HepG2 (cell line): ENCODE data around the gene SYNC. TPM values are rescaled to one million over a fixed set of nuclear protein-coding genes. Genes with fewer than 3 reads are reported as not detected.
A peak's percentile ranks its signal among the peaks of the same experiment; 100 is the strongest.

Experiments
- BCL6 ChIP-seq: IDR thresholded peaks from 2 replicates; pipeline ENCODE4 v1.6.1; 2016; ENCODE audit warnings: missing genetic modification reagents, missing compliant biosample characterization
- BHLHE40 ChIP-seq: IDR thresholded peaks from 2 replicates; pipeline ENCODE4 v1.6.1; 2011; ENCODE audit warnings: low read length, improper control_type of control experiment
- BORCS8-MEF2B ChIP-seq: sonication (generic); formaldehyde crosslinking; IDR thresholded peaks from 2 replicates; pipeline ENCODE4 v1.8.0; 2022; ENCODE audit warnings: mild to moderate bottlenecking, missing genetic modification reagents
- GATA4 ChIP-seq: sonication (generic); IDR thresholded peaks from 2 replicates; pipeline ENCODE4 v1.6.1; 2016; ENCODE audit warnings: antibody characterized with exemption, low read depth, borderline replicate concordance
- HMGXB4 ChIP-seq, 2 experiments: sonication (generic) in 1 of 2; formaldehyde crosslinking in 1 of 2; IDR thresholded peaks; 2 replicates each; pipeline versions ENCODE4 v1.4.0 to v1.6.1; 2018 to 2020; ENCODE audit warnings: missing genetic modification reagents in 2 of 2, borderline replicate concordance in 1 of 2, low read depth in 1 of 2, mild to moderate bottlenecking in 1 of 2, missing biosample characterization in 1 of 2
- IKZF4 ChIP-seq: sonication (generic); formaldehyde crosslinking; IDR thresholded peaks from 2 replicates; pipeline ENCODE4 v1.5.1; 2020; ENCODE audit warnings: borderline replicate concordance, mild to moderate bottlenecking, low read depth, missing genetic modification reagents; ENCODE audit errors: not compliant biosample characterization
- KLF12 ChIP-seq: sonication (generic); formaldehyde crosslinking; IDR thresholded peaks from 2 replicates; pipeline ENCODE4 v1.4.0; 2020; ENCODE audit warnings: missing genetic modification reagents, borderline replicate concordance
- KLF13 ChIP-seq: sonication (generic); formaldehyde crosslinking; IDR thresholded peaks from 2 replicates; pipeline ENCODE4 v1.4.0; 2020; ENCODE audit warnings: mild to moderate bottlenecking, missing genetic modification reagents
- NCOA2 ChIP-seq: sonication (generic); formaldehyde crosslinking; IDR thresholded peaks from 2 replicates; pipeline ENCODE4 v1.8.0; 2022; ENCODE audit warnings: inconsistent platforms
- PRPF4 ChIP-seq: fragments of 200-400 bp; formaldehyde crosslinking; IDR thresholded peaks from 2 replicates; pipeline ENCODE4 v1.6.1; 2016; ENCODE audit warnings: low read length, low read depth; ENCODE audit not compliant: poor library complexity, severe bottlenecking
- REXO4 ChIP-seq: sonication (generic); formaldehyde crosslinking; IDR thresholded peaks from 2 replicates; pipeline ENCODE4 v1.8.0; 2022; ENCODE audit warnings: missing genetic modification reagents, mild to moderate bottlenecking, borderline replicate concordance
- SIX4 ChIP-seq: sonication (generic); formaldehyde crosslinking; IDR thresholded peaks from 2 replicates; pipeline ENCODE4 v1.4.0; 2020; ENCODE audit warnings: missing genetic modification reagents
- SKI ChIP-seq: fragments of 450-650 bp; IDR thresholded peaks from one replicate; pipeline ENCODE4 v1.6.1; 2018; ENCODE audit warnings: mild to moderate bottlenecking; ENCODE audit not compliant: partially characterized antibody
- TEAD2 ChIP-seq: sonication (generic); formaldehyde crosslinking; IDR thresholded peaks from 2 replicates; pipeline ENCODE4 v1.9.0; 2021; ENCODE audit warnings: missing genetic modification reagents
- ZNF3 ChIP-seq: IDR thresholded peaks from 2 replicates; pipeline ENCODE4 v1.7.0; 2017; ENCODE audit warnings: inconsistent platforms
- ZNF598 ChIP-seq: sonication (generic); formaldehyde crosslinking; IDR thresholded peaks from 2 replicates; pipeline ENCODE4 v1.5.1; 2020; ENCODE audit warnings: mild to moderate bottlenecking, missing genetic modification reagents, borderline replicate concordance
- ZNF670 ChIP-seq: sonication (generic); formaldehyde crosslinking; IDR thresholded peaks from 2 replicates; pipeline ENCODE4 v1.8.0; 2022; ENCODE audit warnings: mild to moderate bottlenecking, missing genetic modification reagents, borderline replicate concordance
- ZNF839 ChIP-seq: sonication (generic); formaldehyde crosslinking; IDR thresholded peaks from 2 replicates; pipeline ENCODE4 v1.4.0; 2020; ENCODE audit warnings: missing genetic modification reagents, mild to moderate bottlenecking, borderline replicate concordance
- ZNF883 ChIP-seq: sonication (generic); formaldehyde crosslinking; IDR thresholded peaks from 2 replicates; pipeline ENCODE4 v1.5.1; 2020; ENCODE audit warnings: mild to moderate bottlenecking, missing genetic modification reagents; ENCODE audit errors: not compliant biosample characterization
- polyA plus RNA-seq, 8 experiments: library from polyadenylated mRNA; depleted of rRNA in 3 of 8; stranded (reverse) in 7 of 8; unstranded in 1 of 8; fragments of >200 nt; fragmentation: Illumina TruSeq in 4 of 8; extraction: Trizol in 4 of 8; gene quantifications; 2 replicates each; pipeline versions ENCODE4 v1.2.1 to v1.2.3, GENCODE V29; 2011 to 2016; ENCODE audit warnings: low read depth in 4 of 8, missing spikeins in 1 of 8, mixed read lengths in 1 of 8; ENCODE audit not compliant: insufficient read depth in 1 of 8
- total RNA-seq, 5 experiments: library from RNA; depleted of rRNA; stranded (reverse); fragments of >200 nt; fragmentation: Illumina TruSeq; extraction: Trizol; gene quantifications; 2 replicates each; pipeline ENCODE4 v1.2.3, GENCODE V29; 2016; ENCODE audit warnings: low read depth in 1 of 5
- TF ChIP-seq, protein P1 (sequence below): sonication (generic); formaldehyde crosslinking; conservative IDR thresholded peaks from 2 replicates; pipeline ENCODE4 v1.4.0; 2020; ENCODE audit warnings: mild to moderate bottlenecking, missing genetic modification reagents, moderate library complexity
- TF ChIP-seq, protein P2 (sequence below): sonication (generic); formaldehyde crosslinking; IDR thresholded peaks from 2 replicates; pipeline ENCODE4 v1.5.1; 2020; ENCODE audit warnings: missing genetic modification reagents, mild to moderate bottlenecking, borderline replicate concordance

The SYNC gene
- total and polyA plus RNA-seq, 2 of the 13 experiments (the other 11 are each of a cell fraction or from before 2014, with no cell fraction given), result 2.4 to 5.4 TPM

DNA sequence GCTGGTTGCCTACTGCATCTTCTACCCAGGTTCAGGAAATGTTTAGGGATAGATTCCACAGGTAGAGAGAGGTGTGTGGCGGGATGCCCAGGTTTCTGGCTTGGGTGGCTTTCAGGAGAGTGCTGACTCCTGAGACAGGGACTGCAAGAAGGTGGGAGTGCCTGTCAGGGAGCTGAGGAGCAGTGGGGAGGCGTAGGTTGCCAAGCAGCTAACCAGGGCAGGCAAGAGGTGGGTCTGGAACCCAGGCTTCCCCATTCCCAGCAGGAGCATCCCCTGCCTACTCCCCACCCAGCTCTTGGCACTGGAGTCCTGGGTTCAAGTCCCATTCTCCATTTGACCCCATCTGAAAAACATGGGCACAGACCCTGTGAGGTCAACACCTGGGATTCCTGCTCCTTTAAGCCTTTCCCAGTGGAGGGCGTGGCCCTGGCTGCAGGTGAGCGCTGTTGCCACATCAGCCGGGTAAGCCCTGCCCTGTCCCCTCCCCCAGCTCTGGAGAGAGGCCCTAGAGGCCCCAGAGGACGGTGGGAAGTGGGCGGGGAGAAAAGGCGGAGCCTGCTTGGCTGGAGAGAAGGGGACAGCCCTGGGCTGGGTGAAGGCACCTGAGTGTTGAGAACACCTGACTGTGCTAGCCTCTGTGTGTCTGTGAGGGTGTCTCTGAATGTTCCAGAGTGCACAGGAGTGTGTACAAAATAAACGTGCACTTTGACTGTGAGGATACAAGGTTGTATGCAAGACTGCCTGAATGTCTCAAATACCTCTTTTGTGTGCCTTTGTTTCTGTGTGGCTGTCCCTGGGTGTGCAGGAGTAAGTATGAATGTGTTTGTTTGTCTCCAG lies 14.0 kb upstream of the SYNC start (continued):
- TF ChIP-seq, protein P1, sequence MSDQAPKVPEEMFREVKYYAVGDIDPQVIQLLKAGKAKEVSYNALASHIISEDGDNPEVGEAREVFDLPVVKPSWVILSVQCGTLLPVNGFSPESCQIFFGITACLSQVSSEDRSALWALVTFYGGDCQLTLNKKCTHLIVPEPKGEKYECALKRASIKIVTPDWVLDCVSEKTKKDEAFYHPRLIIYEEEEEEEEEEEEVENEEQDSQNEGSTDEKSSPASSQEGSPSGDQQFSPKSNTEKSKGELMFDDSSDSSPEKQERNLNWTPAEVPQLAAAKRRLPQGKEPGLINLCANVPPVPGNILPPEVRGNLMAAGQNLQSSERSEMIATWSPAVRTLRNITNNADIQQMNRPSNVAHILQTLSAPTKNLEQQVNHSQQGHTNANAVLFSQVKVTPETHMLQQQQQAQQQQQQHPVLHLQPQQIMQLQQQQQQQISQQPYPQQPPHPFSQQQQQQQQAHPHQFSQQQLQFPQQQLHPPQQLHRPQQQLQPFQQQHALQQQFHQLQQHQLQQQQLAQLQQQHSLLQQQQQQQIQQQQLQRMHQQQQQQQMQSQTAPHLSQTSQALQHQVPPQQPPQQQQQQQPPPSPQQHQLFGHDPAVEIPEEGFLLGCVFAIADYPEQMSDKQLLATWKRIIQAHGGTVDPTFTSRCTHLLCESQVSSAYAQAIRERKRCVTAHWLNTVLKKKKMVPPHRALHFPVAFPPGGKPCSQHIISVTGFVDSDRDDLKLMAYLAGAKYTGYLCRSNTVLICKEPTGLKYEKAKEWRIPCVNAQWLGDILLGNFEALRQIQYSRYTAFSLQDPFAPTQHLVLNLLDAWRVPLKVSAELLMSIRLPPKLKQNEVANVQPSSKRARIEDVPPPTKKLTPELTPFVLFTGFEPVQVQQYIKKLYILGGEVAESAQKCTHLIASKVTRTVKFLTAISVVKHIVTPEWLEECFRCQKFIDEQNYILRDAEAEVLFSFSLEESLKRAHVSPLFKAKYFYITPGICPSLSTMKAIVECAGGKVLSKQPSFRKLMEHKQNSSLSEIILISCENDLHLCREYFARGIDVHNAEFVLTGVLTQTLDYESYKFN (CRISPR knock-in tag), result peak; percentile 61
- 0 out of 2 replicates have a peak, but pooled peaks have one; percentile 62 for TF ChIP-seq KLF13 (CRISPR knock-in tag)
- TF ChIP-seq BHLHE40, result peak; percentile 59; the same call in 1 of the 2 replicates
- 0 out of 4 replicates have a peak, but pooled peaks of 1 of the 2 experiments have one; percentile 38 for TF ChIP-seq HMGXB4 (CRISPR knock-in tag; IDR thresholded peaks at IDR 0.05; ENCODE audit: borderline replicate concordance in 1 of 2, low read depth in 1 of 2)
- no peak for TF ChIP-seq SKI
- peak; percentile 63 for TF ChIP-seq PRPF4
- TF ChIP-seq IKZF4, result no peak
- TF ChIP-seq BORCS8-MEF2B, result 0 out of 2 replicates have a peak, but pooled peaks have one; percentile 18
- peak; percentile 43; the same call in 1 of the 2 replicates for TF ChIP-seq GATA4
- peak; percentile 47 for TF ChIP-seq BCL6 (CRISPR knock-in tag)
- TF ChIP-seq ZNF3 (CRISPR knock-in tag), result no peak
- TF ChIP-seq TEAD2 (CRISPR knock-in tag), result no peak
- no peak for TF ChIP-seq REXO4 (CRISPR knock-in tag)
- TF ChIP-seq KLF12 (CRISPR knock-in tag), result peak; percentile 93; the same call in 1 of the 2 replicates
- TF ChIP-seq, protein P2, sequence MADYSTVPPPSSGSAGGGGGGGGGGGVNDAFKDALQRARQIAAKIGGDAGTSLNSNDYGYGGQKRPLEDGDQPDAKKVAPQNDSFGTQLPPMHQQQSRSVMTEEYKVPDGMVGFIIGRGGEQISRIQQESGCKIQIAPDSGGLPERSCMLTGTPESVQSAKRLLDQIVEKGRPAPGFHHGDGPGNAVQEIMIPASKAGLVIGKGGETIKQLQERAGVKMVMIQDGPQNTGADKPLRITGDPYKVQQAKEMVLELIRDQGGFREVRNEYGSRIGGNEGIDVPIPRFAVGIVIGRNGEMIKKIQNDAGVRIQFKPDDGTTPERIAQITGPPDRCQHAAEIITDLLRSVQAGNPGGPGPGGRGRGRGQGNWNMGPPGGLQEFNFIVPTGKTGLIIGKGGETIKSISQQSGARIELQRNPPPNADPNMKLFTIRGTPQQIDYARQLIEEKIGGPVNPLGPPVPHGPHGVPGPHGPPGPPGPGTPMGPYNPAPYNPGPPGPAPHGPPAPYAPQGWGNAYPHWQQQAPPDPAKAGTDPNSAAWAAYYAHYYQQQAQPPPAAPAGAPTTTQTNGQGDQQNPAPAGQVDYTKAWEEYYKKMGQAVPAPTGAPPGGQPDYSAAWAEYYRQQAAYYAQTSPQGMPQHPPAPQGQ, result no peak
- TF ChIP-seq ZNF598 (CRISPR knock-in tag), result peak; percentile 77; the same call in 1 of the 2 replicates
- peak; percentile 56; the same call in 1 of the 2 replicates for TF ChIP-seq SIX4 (CRISPR knock-in tag)
- TF ChIP-seq ZNF883 (CRISPR knock-in tag), result no peak
- no peak; the same call in 1 of the 2 replicates for TF ChIP-seq ZNF839 (CRISPR knock-in tag)
- TF ChIP-seq ZNF670 (CRISPR knock-in tag), result no peak
- peak; percentile 57; the same call in 1 of the 2 replicates for TF ChIP-seq NCOA2 (CRISPR knock-in tag)
